HG02884 (cell line): ENCODE data around the gene COQ3.

ENCODE experiments used
- ATAC-seq: cut with Tn5 transposase; IDR thresholded peaks from one replicate; pipeline ENCODE4 v1.9.1; 2021; ENCODE audit warnings: mild to moderate bottlenecking, moderate library complexity; ENCODE audit not compliant: unreplicated experiment

Gene COQ3

DNA sequence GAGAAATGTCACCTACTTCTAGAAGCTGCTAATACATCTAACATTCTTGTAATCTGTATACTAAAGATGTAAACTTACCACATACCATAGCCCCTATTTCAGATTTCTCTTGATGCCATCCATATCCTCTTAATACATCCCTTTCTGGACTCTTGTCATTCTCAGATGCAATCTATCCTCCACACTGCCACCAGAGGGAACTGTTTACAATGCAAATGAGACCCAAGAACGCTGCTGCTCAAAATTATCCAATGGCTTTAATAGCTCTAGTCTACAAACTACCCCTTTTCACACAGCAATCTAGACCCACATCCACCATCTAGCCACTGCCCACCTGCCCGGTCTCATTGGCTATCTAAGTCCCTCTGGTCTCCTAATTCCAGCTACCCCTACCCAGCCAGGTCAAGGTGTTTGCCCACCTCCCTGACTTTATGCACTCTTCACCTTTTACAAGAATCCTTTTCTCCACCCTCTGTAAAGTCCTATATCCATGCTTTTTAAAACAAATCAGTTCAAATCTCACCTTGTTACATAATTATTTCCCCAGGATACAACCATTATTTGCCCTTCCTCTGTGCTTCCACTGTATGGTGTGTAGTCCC is 59.4 kb downstream of the COQ3 start:
- peak; percentile 37 for ATAC-seq

DNA sequence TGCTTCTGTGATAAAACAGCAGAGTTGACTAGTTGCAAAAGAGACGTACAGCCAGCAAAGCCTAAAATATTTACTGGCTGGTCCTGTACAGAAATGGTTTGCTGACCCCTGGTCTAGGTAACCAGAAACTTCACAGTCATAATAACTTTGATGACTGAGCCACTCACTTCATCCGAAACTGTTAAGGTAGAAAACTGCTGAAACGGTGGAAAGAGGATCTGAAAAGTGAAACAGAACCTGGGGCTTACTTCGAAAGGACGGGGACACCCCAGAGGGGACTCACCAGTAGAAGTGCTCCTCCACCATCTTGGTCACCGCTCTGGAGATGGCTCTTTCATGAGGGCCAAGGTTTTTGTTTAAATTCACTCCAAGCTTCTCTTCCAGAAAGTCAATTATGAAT is 60.9 kb downstream of the COQ3 start:
- ATAC-seq: peak; percentile 86

DNA sequence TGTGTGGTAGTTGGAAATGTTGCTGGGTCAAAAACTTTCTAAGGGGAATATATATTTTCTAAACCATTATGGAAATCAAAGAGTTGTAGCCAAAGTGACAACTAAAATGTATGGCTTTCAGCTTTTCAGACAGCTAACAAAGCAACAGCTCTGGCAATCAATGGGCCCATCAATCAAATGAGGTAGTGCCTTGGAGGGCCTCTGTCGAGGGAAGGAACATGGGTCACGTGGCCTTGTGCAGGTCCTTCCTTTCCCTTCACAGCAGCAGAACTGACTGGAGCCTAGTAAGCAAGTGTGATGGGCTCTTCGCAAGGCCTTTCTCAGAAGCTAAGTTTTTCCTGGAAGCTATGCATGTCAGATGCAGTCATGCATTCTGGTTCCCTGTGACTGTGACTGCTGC is 62.5 kb downstream of the COQ3 start:
- ATAC-seq: no peak

DNA sequence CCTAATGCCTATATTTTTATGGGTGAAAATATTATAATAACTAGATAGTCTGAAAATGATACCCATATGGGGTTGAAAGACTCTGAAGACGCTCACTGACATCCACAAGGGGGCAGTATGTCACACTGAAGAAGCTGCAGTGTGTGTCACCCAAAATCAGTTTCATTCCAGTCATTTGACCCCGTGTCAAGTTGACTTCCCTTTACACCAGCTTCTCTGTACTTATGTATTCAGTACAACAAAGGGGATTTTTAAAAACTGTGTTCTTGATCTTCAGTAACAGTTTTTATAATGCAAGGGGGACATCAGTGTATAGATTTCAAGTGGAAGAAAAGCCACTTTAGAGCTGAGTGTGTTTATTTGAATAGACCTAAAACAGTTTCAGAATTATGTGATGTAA is 63.8 kb downstream of the COQ3 start:
- ATAC-seq: peak; percentile 64

DNA sequence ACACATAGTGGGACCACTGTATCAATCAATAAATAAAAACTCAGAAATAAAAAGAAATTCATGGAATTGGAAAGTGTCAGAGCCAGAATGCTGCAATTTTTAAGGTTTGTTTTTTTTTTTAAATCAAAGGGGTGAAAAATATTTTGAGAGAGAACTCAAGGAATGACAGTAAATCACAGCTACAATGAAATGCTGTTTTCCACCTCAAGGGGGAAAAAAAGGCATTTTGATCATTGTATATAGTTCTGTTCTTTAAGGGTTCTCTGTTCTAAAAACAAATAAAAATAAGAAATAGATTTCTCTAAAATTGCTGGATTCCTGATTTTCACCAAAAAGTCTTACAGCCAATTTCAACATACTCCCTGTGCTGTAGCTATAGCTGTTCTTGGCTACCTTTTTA is 69.0 kb downstream of the COQ3 start:
- no peak for ATAC-seq
